IPS-18c (cell line): ENCODE results near the gene RNASE11.
A peak's percentile ranks its signal among the peaks of the same experiment; 100 is the strongest.
"Not testable (repeated sequence)": the region's sequence is repeated elsewhere in the genome, so short reads cannot be mapped to it uniquely, and the experiment has no call there.

Source experiments
- H3K4me3 ChIP-seq: 2 replicates; pipeline ENCODE4 v1.7.0; 2013; ENCODE audit warnings: low read depth, mild to moderate bottlenecking, low read length, moderate library complexity; ENCODE audit not compliant: insufficient read depth
- H3K9me3 ChIP-seq: one replicate; pipeline ENCODE4 v1.6.1; 2013; ENCODE audit warnings: mild to moderate bottlenecking, low read length, moderate library complexity; ENCODE audit not compliant: control insufficient read depth, insufficient read depth

RNASE11 gene

DNA sequence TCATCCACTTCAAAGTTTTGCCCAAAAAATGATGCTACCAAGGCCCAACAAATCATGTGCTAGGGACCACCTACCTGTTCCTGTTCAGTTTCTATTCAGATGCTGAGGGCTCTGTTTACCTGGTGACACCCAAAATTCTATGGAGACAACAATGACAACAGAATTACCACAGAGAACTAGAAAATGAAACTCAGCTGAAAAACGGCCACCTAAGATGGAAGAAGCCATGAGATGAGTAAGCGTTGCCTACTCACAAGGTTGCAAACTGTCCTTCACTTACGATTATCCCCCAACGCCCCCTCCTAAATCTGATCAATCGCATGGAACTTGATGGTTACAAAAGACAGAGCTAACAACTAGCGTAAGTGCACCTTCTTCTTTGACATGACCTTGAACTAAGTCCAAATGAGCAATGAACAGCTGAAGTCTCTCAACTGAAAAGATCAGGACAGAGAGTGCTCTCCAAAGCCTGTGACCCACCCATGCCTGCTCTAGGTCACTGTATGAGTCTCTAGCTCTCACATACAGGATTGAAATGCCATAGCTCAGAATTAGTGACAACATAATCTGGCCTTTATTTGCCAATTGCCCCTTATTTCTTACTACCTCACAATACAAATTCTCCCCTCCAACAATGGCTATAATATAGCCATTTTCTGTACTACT, at the start of gene RNASE11:
TSS of gene RNASE11 (minus strand) at position 513 of the 666 bp plus-strand sequence.
- Histone ChIP-seq H3K9me3 (no peaks in the 10 kb centered on the region), H3K4me3 (no peak within 1 kb of the TSS; the same call in 1 of the 2 replicates)

- peak overlapping the region; percentile 69 for H3K4me3 ChIP-seq
- H3K9me3 ChIP-seq: no peaks in the 10 kb centered on the region
Measured at GRCh38 chr14:20632831-20633691, 45.3 kb upstream of the RNASE11 start.

GRCh38 chr14:20632448-20632830, 44.6 kb upstream of the RNASE11 start:
- H3K9me3 ChIP-seq: no peaks in the 10 kb centered on the region
- peak overlapping the region; percentile 69 for H3K4me3 ChIP-seq

- H3K4me3 ChIP-seq: peak overlapping the region; percentile 69
- no peaks in the 10 kb centered on the region for H3K9me3 ChIP-seq
Measured at GRCh38 chr14:20631880-20632389, 44.1 kb upstream of the RNASE11 start.

GRCh38 chr14:20631023-20631879, 43.5 kb upstream of the RNASE11 start:
- peak overlapping the region; percentile 69 for H3K4me3 ChIP-seq
- H3K9me3 ChIP-seq: no peaks in the 10 kb centered on the region

DNA sequence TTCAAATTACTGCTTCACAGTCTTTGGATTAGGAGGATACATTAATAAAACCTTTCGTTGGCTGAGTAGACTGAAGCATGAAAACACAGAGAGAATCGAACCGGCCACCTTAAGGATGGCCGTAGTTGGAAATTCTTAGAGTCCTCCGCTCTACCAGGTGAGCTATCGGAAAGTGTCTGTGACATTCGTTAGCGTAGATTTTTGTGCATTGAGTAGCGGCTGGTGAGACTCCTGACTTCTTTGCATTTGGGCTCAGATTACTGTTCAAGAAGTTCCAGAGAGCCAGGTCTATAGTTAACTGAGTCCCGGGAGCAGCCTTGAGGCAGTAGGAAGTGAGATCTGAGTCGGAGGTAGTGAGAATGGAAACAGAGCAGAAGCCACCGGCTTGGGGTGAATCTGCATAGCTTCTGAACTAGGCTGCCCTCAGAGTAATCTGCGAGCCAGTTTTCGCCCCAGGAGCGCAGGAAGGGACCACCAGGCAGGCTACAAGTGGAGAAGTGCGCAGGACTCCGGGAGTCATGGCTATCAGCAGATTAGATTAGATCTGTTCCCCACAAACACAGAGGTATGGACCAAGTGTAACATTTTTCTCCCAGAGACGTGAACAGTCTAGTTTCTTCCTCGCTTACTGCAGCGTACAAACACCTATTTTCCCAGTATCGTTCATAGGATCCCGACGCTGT, 42.7 kb upstream of the RNASE11 start:
- Histone ChIP-seq H3K4me3 (peak overlapping the region; percentile 53), H3K9me3 (no peaks in the 10 kb centered on the region)

GRCh38 chr14:20628063-20628854, 40.5 kb upstream of the RNASE11 start:
- Histone ChIP-seq H3K4me3 (0 out of 2 replicates have a peak overlapping the region, but pooled peaks have one; percentile 16), H3K9me3 (no peaks in the 10 kb centered on the region)

DNA sequence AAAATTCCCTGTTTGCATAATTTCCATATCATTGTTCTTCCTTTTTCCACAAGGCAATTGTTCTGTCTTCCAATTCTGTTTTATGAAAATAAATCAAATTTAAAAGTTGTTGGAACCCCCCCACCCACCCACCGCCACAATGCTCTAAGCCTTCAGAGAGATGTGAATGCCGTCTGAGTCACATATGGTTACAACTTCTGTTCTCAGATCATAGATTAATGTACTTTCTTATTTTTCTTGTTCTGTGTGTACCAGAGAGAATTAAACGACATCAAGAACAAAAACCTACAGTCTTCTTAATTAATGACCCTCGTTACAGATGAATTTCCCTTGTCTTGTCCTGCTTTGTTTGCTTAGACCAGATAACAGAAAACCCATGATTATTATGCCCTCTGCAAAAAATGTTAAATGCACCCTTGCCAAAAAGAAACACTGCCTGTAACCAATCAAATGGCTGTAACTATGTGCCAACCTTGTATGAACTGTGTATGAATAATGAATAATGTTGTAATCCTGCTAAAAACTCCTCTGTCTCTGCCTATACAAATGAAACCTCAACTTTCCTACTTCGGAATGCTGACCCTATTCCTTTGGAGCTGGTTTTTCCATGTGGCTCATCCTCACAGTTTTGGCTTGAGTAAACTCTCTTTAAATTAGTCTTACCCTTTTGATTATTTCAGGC, 39.7 kb upstream of the RNASE11 start:
- no peak overlapping the region; the same call in 1 of the 2 replicates for H3K4me3 ChIP-seq

DNA sequence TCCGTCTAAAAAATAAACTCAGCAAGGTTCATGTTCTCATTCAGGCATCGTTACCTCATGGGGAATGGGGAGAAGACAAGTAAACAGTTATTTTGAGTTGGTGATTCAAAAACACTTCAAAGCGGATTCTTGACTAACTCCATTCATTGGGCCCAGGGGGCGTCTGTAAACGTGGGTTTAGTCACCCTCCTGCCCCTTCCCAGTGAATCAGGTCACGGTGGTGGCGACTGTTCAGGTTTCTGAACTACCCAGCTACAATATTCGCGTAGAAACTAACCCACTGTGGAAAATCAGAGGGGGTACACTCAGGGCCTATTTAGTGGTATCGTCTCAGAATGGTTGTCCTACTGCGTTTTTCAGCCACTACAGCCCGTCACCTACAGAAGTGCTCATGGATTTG, 38.5 kb upstream of the RNASE11 start:
- Histone ChIP-seq H3K4me3 (peak overlapping the region; percentile 69), H3K9me3 (no peaks in the 10 kb centered on the region)

More for the DNA sequence above, 39.7 kb upstream of the RNASE11 start:
- no peaks in the 10 kb centered on the region for H3K9me3 ChIP-seq

- peak overlapping the region; percentile 69 for H3K4me3 ChIP-seq
- H3K9me3 ChIP-seq: no peaks in the 10 kb centered on the region
Measured at GRCh38 chr14:20624495-20625070, 36.8 kb upstream of the RNASE11 start.

DNA sequence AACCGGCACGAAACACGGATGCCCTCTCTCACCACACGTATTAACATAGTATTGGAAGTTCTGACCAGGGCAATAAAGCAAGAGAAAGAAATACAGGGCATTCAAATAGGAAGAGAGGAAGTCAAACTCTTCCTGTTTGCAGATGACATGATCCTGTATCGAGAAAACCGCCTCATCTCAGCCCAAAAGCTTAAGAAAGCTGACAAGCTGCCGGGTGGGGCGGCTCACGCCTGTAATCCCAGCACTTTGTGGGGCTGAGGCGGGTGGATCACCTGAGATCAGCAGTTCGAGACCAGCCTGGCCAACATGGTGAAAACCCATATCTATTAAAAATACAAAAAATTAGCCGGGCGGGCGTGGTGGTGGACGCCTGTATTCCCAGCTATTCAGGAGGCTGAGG, 36.0 kb upstream of the RNASE11 start:
- H3K9me3 ChIP-seq: no peaks in the 10 kb centered on the region
- H3K4me3 ChIP-seq: peak overlapping the region; percentile 69; the same call in 1 of the 2 replicates

DNA sequence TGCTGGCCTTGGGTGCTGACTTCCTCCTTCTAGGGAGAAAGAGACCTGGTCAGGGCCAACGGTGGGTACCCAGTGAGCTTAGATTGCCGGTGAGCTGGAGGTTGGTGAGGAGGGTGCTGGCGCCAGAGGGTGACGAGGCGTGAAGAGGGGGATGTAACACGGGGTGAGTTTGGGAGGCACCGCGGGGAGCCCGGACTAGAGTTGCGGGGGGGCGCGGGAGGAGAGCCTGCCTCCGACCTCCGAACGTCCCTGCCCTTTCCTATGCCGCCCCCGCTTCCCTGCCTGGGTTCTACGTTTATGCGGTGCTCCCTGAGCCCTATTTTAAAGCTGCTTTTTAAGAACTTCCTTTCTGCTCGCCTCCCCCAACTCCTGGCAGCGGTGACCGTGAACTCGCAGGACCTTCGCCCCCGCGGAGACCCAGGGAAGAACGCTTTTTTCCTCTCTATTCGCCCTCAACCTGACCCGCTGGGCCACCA, 35.1 kb upstream of the RNASE11 start:
- H3K9me3 ChIP-seq: no peaks in the 10 kb centered on the region
- H3K4me3 ChIP-seq: peak overlapping the region; percentile 45

DNA sequence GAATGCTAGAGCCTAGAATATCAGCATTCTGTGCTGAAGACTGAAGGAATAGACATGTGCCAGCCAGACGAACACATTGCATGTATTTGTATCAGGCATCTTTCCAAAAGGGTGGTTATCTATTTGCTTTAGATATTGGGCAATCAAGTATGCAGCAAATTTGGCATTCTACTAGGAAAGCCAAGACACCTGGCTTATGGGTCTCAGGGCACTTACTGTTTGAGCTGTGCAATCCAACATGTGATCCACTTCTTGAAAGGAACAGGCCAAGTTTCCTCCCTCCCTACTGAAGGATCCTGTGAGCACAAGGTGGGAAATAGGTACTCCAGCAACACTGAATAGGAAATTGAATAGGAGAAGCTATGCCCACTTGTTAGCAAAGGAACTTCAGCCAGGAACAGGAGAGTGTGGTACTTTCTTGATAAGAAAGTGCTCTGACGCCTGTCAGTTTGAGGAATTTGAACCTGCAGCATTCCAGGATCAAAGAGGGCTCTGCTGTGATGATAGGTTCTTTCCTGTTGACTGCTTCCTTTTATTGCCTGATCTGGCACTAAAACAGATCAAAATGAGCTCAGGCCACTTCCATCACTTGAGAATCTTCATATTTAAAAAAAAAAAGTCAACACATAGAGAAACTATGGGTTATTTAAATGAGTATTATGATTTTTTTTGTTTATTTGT, 33.1 kb upstream of the RNASE11 start:
- Histone ChIP-seq H3K4me3 (no peak overlapping the region), H3K9me3 (no peaks in the 10 kb centered on the region)

DNA sequence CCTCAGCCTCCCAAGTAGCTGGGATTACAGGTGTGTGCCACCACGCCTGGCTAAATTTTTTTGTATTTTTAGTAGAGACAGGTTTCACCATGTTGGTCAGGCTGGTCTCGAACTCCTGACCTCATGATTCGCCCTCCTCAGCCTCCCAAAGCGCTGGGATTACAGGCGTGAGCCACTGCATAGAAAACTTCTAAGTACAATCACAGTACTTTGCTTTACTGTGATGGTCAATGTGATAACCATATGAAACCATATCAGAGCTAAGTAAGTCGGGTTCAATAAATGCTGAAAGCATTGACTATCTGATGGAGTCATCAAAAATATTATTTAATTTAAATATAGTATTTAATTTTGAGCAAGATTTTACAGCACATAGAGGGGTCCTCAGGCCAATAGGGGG, 31.9 kb upstream of the RNASE11 start:
- not testable (repeated sequence) for H3K9me3 ChIP-seq, H3K4me3 ChIP-seq
